ENCODE results near the gene DTX1. TPM values are rescaled to one million over a fixed set of nuclear protein-coding genes. Genes with fewer than 3 reads are reported as not detected.

Gene DTX1
- polyA plus RNA-seq, 1 donor = 9.1 TPM

GRCh38 chr12:113062502-113063395, 6.2 kb downstream of the DTX1 start:
- Histone ChIP-seq H3K9me3 (ENCODE audit: control insufficient read depth, low read depth, low read length) (no peaks in the 10 kb centered on the region), H3K4me1 (ENCODE audit: control insufficient read depth, insufficient read depth, low read length) (no peaks in the 10 kb centered on the region), H3K36me3 (ENCODE audit: control insufficient read depth, insufficient read depth, low read length) (no peaks in the 10 kb centered on the region), H3K27ac (ENCODE audit: low read length) (no peak overlapping the region), H3K4me3 (ENCODE audit: low read length) (no peak overlapping the region), H3K27me3 (ENCODE audit: control insufficient read depth, insufficient read depth, low read length) (peaks cover 29% of the 10 kb centered on the region)
- DNase-seq = no peak
- WGBS (ENCODE audit: insufficient coverage, low lambda C conversion rate) = no CpG with 5 or more reads among the region's 23 CpGs

GRCh38 chr12:113063396-113064350, 7.1 kb downstream of the DTX1 start:
- H3K36me3 ChIP-seq (ENCODE audit: control insufficient read depth, insufficient read depth, low read length) = no peaks in the 10 kb centered on the region
- peaks cover 19% of the 10 kb centered on the region for H3K27me3 ChIP-seq (ENCODE audit: control insufficient read depth, insufficient read depth, low read length)
- no peaks in the 10 kb centered on the region for H3K4me1 ChIP-seq (ENCODE audit: control insufficient read depth, insufficient read depth, low read length)
- no peak overlapping the region for H3K27ac ChIP-seq (ENCODE audit: low read length)
- H3K9me3 ChIP-seq (ENCODE audit: control insufficient read depth, low read depth, low read length) = no peaks in the 10 kb centered on the region
- no CpG with 5 or more reads among the region's 9 CpGs for WGBS (ENCODE audit: insufficient coverage, low lambda C conversion rate)
- DNase-seq = no peak
- no peak overlapping the region for H3K4me3 ChIP-seq (ENCODE audit: low read length)

GRCh38 chr12:113064395-113065125, 8.0 kb downstream of the DTX1 start:
- WGBS (ENCODE audit: insufficient coverage, low lambda C conversion rate) = no CpG with 5 or more reads among the region's 5 CpGs
- no peak for DNase-seq
- peaks cover 16% of the 10 kb centered on the region for H3K27me3 ChIP-seq (ENCODE audit: control insufficient read depth, insufficient read depth, low read length)
- H3K9me3 ChIP-seq (ENCODE audit: control insufficient read depth, low read depth, low read length) = no peaks in the 10 kb centered on the region
- H3K4me1 ChIP-seq (ENCODE audit: control insufficient read depth, insufficient read depth, low read length) = no peaks in the 10 kb centered on the region
- H3K27ac ChIP-seq (ENCODE audit: low read length) = no peak overlapping the region
- no peak overlapping the region for H3K4me3 ChIP-seq (ENCODE audit: low read length)
- no peaks in the 10 kb centered on the region for H3K36me3 ChIP-seq (ENCODE audit: control insufficient read depth, insufficient read depth, low read length)

GRCh38 chr12:113065126-113066007, 8.8 kb downstream of the DTX1 start:
- H3K27me3 ChIP-seq (ENCODE audit: control insufficient read depth, insufficient read depth, low read length) = peaks cover 16% of the 10 kb centered on the region
- WGBS (ENCODE audit: insufficient coverage, low lambda C conversion rate) = 20% methylated on average over 2 of the region's 31 CpGs
- no peak for DNase-seq
- no peaks in the 10 kb centered on the region for H3K9me3 ChIP-seq (ENCODE audit: control insufficient read depth, low read depth, low read length)
- H3K4me3 ChIP-seq (ENCODE audit: low read length) = no peak overlapping the region
- no peaks in the 10 kb centered on the region for H3K4me1 ChIP-seq (ENCODE audit: control insufficient read depth, insufficient read depth, low read length)
- H3K27ac ChIP-seq (ENCODE audit: low read length) = no peak overlapping the region
- no peaks in the 10 kb centered on the region for H3K36me3 ChIP-seq (ENCODE audit: control insufficient read depth, insufficient read depth, low read length)

- H3K27me3 ChIP-seq (ENCODE audit: control insufficient read depth, insufficient read depth, low read length) = peaks cover 16% of the 10 kb centered on the region
- H3K36me3 ChIP-seq (ENCODE audit: control insufficient read depth, insufficient read depth, low read length) = no peaks in the 10 kb centered on the region
- no peaks in the 10 kb centered on the region for H3K9me3 ChIP-seq (ENCODE audit: control insufficient read depth, low read depth, low read length)
- no peaks in the 10 kb centered on the region for H3K4me1 ChIP-seq (ENCODE audit: control insufficient read depth, insufficient read depth, low read length)
- H3K4me3 ChIP-seq (ENCODE audit: low read length) = no peak overlapping the region
- peak in 1 of 2 donors; percentile 31 for DNase-seq
- no peak overlapping the region for H3K27ac ChIP-seq (ENCODE audit: low read length)
- no CpG with 5 or more reads among the region's 13 CpGs for WGBS (ENCODE audit: insufficient coverage, low lambda C conversion rate)
Observed at GRCh38 chr12:113066813-113067400, 10.4 kb downstream of the DTX1 start.

- H3K4me3 ChIP-seq (ENCODE audit: low read length) = no peak overlapping the region
- no peaks in the 10 kb centered on the region for H3K4me1 ChIP-seq (ENCODE audit: control insufficient read depth, insufficient read depth, low read length)
- no CpG with 5 or more reads among the region's 10 CpGs for WGBS (ENCODE audit: insufficient coverage, low lambda C conversion rate)
- H3K27ac ChIP-seq (ENCODE audit: low read length) = no peak overlapping the region
- no peaks in the 10 kb centered on the region for H3K9me3 ChIP-seq (ENCODE audit: control insufficient read depth, low read depth, low read length)
- H3K36me3 ChIP-seq (ENCODE audit: control insufficient read depth, insufficient read depth, low read length) = no peaks in the 10 kb centered on the region
- H3K27me3 ChIP-seq (ENCODE audit: control insufficient read depth, insufficient read depth, low read length) = peaks cover 9% of the 10 kb centered on the region
- no peak for DNase-seq
Observed at GRCh38 chr12:113067987-113068935, 11.7 kb downstream of the DTX1 start.

- Histone ChIP-seq H3K9me3 (ENCODE audit: control insufficient read depth, low read depth, low read length) (no peaks in the 10 kb centered on the region), H3K27ac (ENCODE audit: low read length) (no peak overlapping the region), H3K27me3 (ENCODE audit: control insufficient read depth, insufficient read depth, low read length) (peaks cover 9% of the 10 kb centered on the region), H3K4me3 (ENCODE audit: low read length) (no peak overlapping the region), H3K4me1 (ENCODE audit: control insufficient read depth, insufficient read depth, low read length) (no peaks in the 10 kb centered on the region), H3K36me3 (ENCODE audit: control insufficient read depth, insufficient read depth, low read length) (no peaks in the 10 kb centered on the region)
- no CpG with 5 or more reads among the region's 5 CpGs for WGBS (ENCODE audit: insufficient coverage, low lambda C conversion rate)
- DNase-seq = no peak
Observed at GRCh38 chr12:113069149-113069548, 12.6 kb downstream of the DTX1 start.

GRCh38 chr12:113069751-113070116, 13.2 kb downstream of the DTX1 start:
- Histone ChIP-seq H3K27me3 (ENCODE audit: control insufficient read depth, insufficient read depth, low read length) (peaks cover 11% of the 10 kb centered on the region), H3K9me3 (ENCODE audit: control insufficient read depth, low read depth, low read length) (no peaks in the 10 kb centered on the region), H3K27ac (ENCODE audit: low read length) (no peak overlapping the region), H3K36me3 (ENCODE audit: control insufficient read depth, insufficient read depth, low read length) (no peaks in the 10 kb centered on the region), H3K4me3 (ENCODE audit: low read length) (no peak overlapping the region), H3K4me1 (ENCODE audit: control insufficient read depth, insufficient read depth, low read length) (no peaks in the 10 kb centered on the region)
- no peak for DNase-seq
- WGBS (ENCODE audit: insufficient coverage, low lambda C conversion rate) = no CpG with 5 or more reads among the region's 6 CpGs

All from large intestine (tissue), 3 donors.